Osteocyte (in vitro differentiated cells): ENCODE measurements around the gene TBC1D16. TPM values are rescaled to one million over a fixed set of nuclear protein-coding genes. Genes with fewer than 3 reads are reported as not detected.

Experiments
- DNase-seq: peaks from one replicate; pipeline ENCODE4 v3.0.0; 2021; ENCODE audit warnings: mixed read lengths; ENCODE audit not compliant: unreplicated experiment; ENCODE audit errors: extremely low spot score
- H3K27ac Mint-ChIP-seq: one replicate; pipeline ENCODE4 v1.8.0; 2021; ENCODE audit warnings: mild to moderate bottlenecking, mixed read lengths; ENCODE audit not compliant: unreplicated experiment
- H3K27me3 Mint-ChIP-seq: one replicate; pipeline ENCODE4 v1.8.0; 2021; ENCODE audit warnings: mixed read lengths; ENCODE audit not compliant: unreplicated experiment
- H3K36me3 Mint-ChIP-seq: one replicate; pipeline ENCODE4 v1.8.0; 2021; ENCODE audit warnings: mixed read lengths; ENCODE audit not compliant: unreplicated experiment
- H3K4me1 Mint-ChIP-seq: one replicate; pipeline ENCODE4 v1.8.0; 2021; ENCODE audit warnings: mixed read lengths; ENCODE audit not compliant: unreplicated experiment
- H3K4me3 Mint-ChIP-seq: one replicate; pipeline ENCODE4 v1.8.0; 2021; ENCODE audit warnings: mild to moderate bottlenecking, moderate library complexity, mixed read lengths; ENCODE audit not compliant: unreplicated experiment
- H3K9me3 Mint-ChIP-seq: one replicate; pipeline ENCODE4 v1.8.0; 2021; ENCODE audit warnings: mixed read lengths; ENCODE audit not compliant: unreplicated experiment
- CTCF ChIP-seq: fragments of 200-600 bp; sonication (generic); IDR thresholded peaks from 2 replicates; pipeline ENCODE4 v1.5.0; 2021; ENCODE audit warnings: antibody characterized with exemption, mild to moderate bottlenecking, moderate library complexity
- total RNA-seq: library from RNA; stranded (reverse); gene quantifications from 2 replicates; pipeline ENCODE4 v1.2.1, GENCODE V29; 2021

The TBC1D16 gene
- total RNA-seq, 1 donor from 2014 or later, result 45.9 TPM

GRCh38 chr17:79990704-79991103 is 45.0 kb downstream of the TBC1D16 start:
- Mint-ChIP-seq H3K27me3 (no peaks in the 10 kb centered on the region), H3K4me1 (peaks cover 64% of the 10 kb centered on the region), H3K9me3 (no peaks in the 10 kb centered on the region), H3K27ac (no peak overlapping the region), H3K4me3 (no peak overlapping the region), H3K36me3 (no peaks in the 10 kb centered on the region)
- TF ChIP-seq CTCF, result no peak
- no peak for DNase-seq

GRCh38 chr17:79990051-79990592 is 45.5 kb downstream of the TBC1D16 start:
- DNase-seq, result no peak
- Mint-ChIP-seq H3K36me3 (no peaks in the 10 kb centered on the region), H3K27me3 (no peaks in the 10 kb centered on the region), H3K9me3 (no peaks in the 10 kb centered on the region), H3K4me3 (no peak overlapping the region), H3K27ac (no peak overlapping the region), H3K4me1 (peaks cover 66% of the 10 kb centered on the region)
- TF ChIP-seq CTCF, result no peak

GRCh38 chr17:79989106-79989835 is 46.4 kb downstream of the TBC1D16 start:
- H3K4me1 Mint-ChIP-seq, result peaks cover 66% of the 10 kb centered on the region
- DNase-seq, result no peak
- no peaks in the 10 kb centered on the region for H3K36me3 Mint-ChIP-seq
- H3K4me3 Mint-ChIP-seq, result no peak overlapping the region
- no peak for TF ChIP-seq CTCF
- H3K27ac Mint-ChIP-seq, result peak overlapping the region; percentile 94
- H3K9me3 Mint-ChIP-seq, result no peaks in the 10 kb centered on the region
- H3K27me3 Mint-ChIP-seq, result no peaks in the 10 kb centered on the region

GRCh38 chr17:79988185-79988971 is 47.3 kb downstream of the TBC1D16 start:
- no peaks in the 10 kb centered on the region for H3K36me3 Mint-ChIP-seq
- peak overlapping the region; percentile 44 for H3K4me3 Mint-ChIP-seq
- H3K27ac Mint-ChIP-seq, result peak overlapping the region; percentile 94
- H3K9me3 Mint-ChIP-seq, result no peaks in the 10 kb centered on the region
- H3K4me1 Mint-ChIP-seq, result peaks cover 59% of the 10 kb centered on the region
- TF ChIP-seq CTCF, result no peak
- DNase-seq, result no peak
- no peaks in the 10 kb centered on the region for H3K27me3 Mint-ChIP-seq

- no peaks in the 10 kb centered on the region for H3K27me3 Mint-ChIP-seq
- no peak for TF ChIP-seq CTCF
- H3K36me3 Mint-ChIP-seq, result no peaks in the 10 kb centered on the region
- H3K4me3 Mint-ChIP-seq, result peak overlapping the region; percentile 44
- H3K4me1 Mint-ChIP-seq, result peaks cover 59% of the 10 kb centered on the region
- peak overlapping the region; percentile 94 for H3K27ac Mint-ChIP-seq
- no peak for DNase-seq
- no peaks in the 10 kb centered on the region for H3K9me3 Mint-ChIP-seq
Observed at GRCh38 chr17:79987935-79988184, 47.8 kb downstream of the TBC1D16 start.
